GM23338 (cell line): ENCODE measurements around the gene LMOD3. TPM values are rescaled to one million over a fixed set of nuclear protein-coding genes. Genes with fewer than 3 reads are reported as not detected.

Experiments used
- ATAC-seq: fragments of 200-7000 bp; cut with Tn5 transposase; 3 replicates; pipeline ENCODE4 v1.9.1; 2020
- DNase-seq: peaks from one replicate; pipeline ENCODE4 v3.0.0-alpha.2; 2015; ENCODE audit warnings: low spot score
- H2AFZ ChIP-seq: fragments of 200-600 bp; sonication (generic); 2 replicates; pipeline ENCODE4 v1.8.0; 2016; ENCODE audit warnings: antibody characterized with exemption, mild to moderate bottlenecking, moderate library complexity
- H3F3A ChIP-seq: fragments of 200-600 bp; sonication (generic); replicated peaks from 2 replicates; pipeline ENCODE4 v1.8.0; 2017; ENCODE audit warnings: antibody characterized with exemption, mixed run types, low read depth
- H3K27ac ChIP-seq: fragments of 200-600 bp; sonication (generic); 2 replicates; pipeline ENCODE4 v1.6.1; 2016; ENCODE audit warnings: low read depth
- H3K27me3 ChIP-seq: fragments of 200-600 bp; sonication (generic); 2 replicates; pipeline ENCODE4 v1.8.0; 2016; ENCODE audit warnings: mild to moderate bottlenecking, mixed run types, moderate library complexity; ENCODE audit not compliant: insufficient read depth
- H3K36me3 ChIP-seq: fragments of 200-600 bp; sonication (generic); 2 replicates; pipeline ENCODE4 v1.8.0; 2016; ENCODE audit warnings: mild to moderate bottlenecking; ENCODE audit not compliant: insufficient read depth
- H3K4me1 ChIP-seq: fragments of 200-600 bp; sonication (generic); 2 replicates; pipeline ENCODE4 v1.8.0; 2016; ENCODE audit warnings: mild to moderate bottlenecking, moderate library complexity; ENCODE audit not compliant: insufficient read depth
- H3K4me2 ChIP-seq: fragments of 200-600 bp; sonication (generic); 2 replicates; pipeline ENCODE4 v1.7.1; 2017; ENCODE audit warnings: mixed run types
- H3K4me3 ChIP-seq: fragments of 200-600 bp; sonication (generic); 2 replicates; pipeline ENCODE4 v1.6.1; 2016; ENCODE audit warnings: mixed run types
- H3K79me2 ChIP-seq: fragments of 200-600 bp; sonication (generic); replicated peaks from 2 replicates; pipeline ENCODE4 v1.8.0; 2017; ENCODE audit warnings: mild to moderate bottlenecking; ENCODE audit not compliant: insufficient read depth
- H3K9me2 ChIP-seq: fragments of 200-600 bp; sonication (generic); 2 replicates; pipeline ENCODE4 v1.8.0; 2017; ENCODE audit not compliant: insufficient read depth
- H4K20me1 ChIP-seq: fragments of 200-600 bp; sonication (generic); replicated peaks from 2 replicates; pipeline ENCODE4 v1.8.0; 2017; ENCODE audit warnings: mild to moderate bottlenecking; ENCODE audit not compliant: insufficient read depth
- H3K27ac Mint-ChIP-seq: 2 replicates; pipeline ENCODE4 v1.8.0; 2020; ENCODE audit warnings: inconsistent platforms, mild to moderate bottlenecking, moderate library complexity, mixed read lengths
- H3K27me3 Mint-ChIP-seq: 3 replicates; pipeline ENCODE4 v1.8.0; 2022; ENCODE audit warnings: low read depth, mild to moderate bottlenecking, moderate library complexity, mixed read lengths, inconsistent platforms; ENCODE audit not compliant: insufficient read depth, poor library complexity
- H3K36me3 Mint-ChIP-seq: 3 replicates; pipeline ENCODE4 v1.8.0; 2021; ENCODE audit warnings: low read depth, mild to moderate bottlenecking, inconsistent platforms, moderate library complexity, mixed read lengths
- H3K4me1 Mint-ChIP-seq: 3 replicates; pipeline ENCODE4 v1.8.0; 2020; ENCODE audit warnings: mild to moderate bottlenecking, inconsistent platforms, mixed read lengths
- H3K4me3 Mint-ChIP-seq: 3 replicates; pipeline ENCODE4 v1.8.0; 2021; ENCODE audit warnings: moderate library complexity, mild to moderate bottlenecking, inconsistent platforms, mixed read lengths
- H3K9me3 Mint-ChIP-seq: 3 replicates; pipeline ENCODE4 v1.8.0; 2020; ENCODE audit warnings: moderate library complexity, mild to moderate bottlenecking, inconsistent platforms, mixed read lengths
- CTCF ChIP-seq, 2 experiments: fragments of 200-600 bp in 1 of 2; sonication (generic) in 1 of 2; conservative IDR thresholded peaks; 2 replicates each; pipeline versions ENCODE4 v1.5.1 to v1.6.1; 2016 to 2017; ENCODE audit warnings: antibody characterized with exemption in 2 of 2, low read depth in 2 of 2, mild to moderate bottlenecking in 2 of 2, moderate library complexity in 1 of 2
- ETS1 ChIP-seq: IDR thresholded peaks from 2 replicates; pipeline ENCODE4 v1.6.1; 2016; ENCODE audit warnings: antibody characterized with exemption
- EZH2phosphoT487 ChIP-seq: fragments of 200-600 bp; sonication (generic); IDR thresholded peaks from one replicate; pipeline ENCODE4 v1.8.1; 2018; ENCODE audit warnings: antibody characterized with exemption; ENCODE audit not compliant: unreplicated experiment
- NANOG ChIP-seq: IDR thresholded peaks from 2 replicates; pipeline ENCODE4 v1.6.1; 2016; ENCODE audit warnings: antibody characterized with exemption, borderline replicate concordance
- POLR2AphosphoS5 ChIP-seq: IDR thresholded peaks from 2 replicates; pipeline ENCODE4 v1.6.1; 2016; ENCODE audit warnings: antibody characterized with exemption, low read depth
- REST ChIP-seq: IDR thresholded peaks from one replicate; pipeline ENCODE4 v1.6.1; 2018; ENCODE audit warnings: antibody characterized with exemption; ENCODE audit not compliant: unreplicated experiment
- STAT1 ChIP-seq: IDR thresholded peaks from one replicate; pipeline ENCODE4 v1.6.1; 2016; ENCODE audit warnings: antibody characterized with exemption; ENCODE audit not compliant: unreplicated experiment
- ZNF114 ChIP-seq: fragments of 250-450 bp; sonication (Bioruptor Pico); IDR thresholded peaks from 2 replicates; pipeline ENCODE4 v1.5.0; 2020; ENCODE audit warnings: mild to moderate bottlenecking, moderate library complexity
- ZNF331 ChIP-seq: fragments of 250-450 bp; sonication (Bioruptor Pico); IDR thresholded peaks from 2 replicates; pipeline ENCODE4 v1.5.0; 2020; ENCODE audit warnings: low read depth, mild to moderate bottlenecking, moderate library complexity
- polyA plus RNA-seq: library from polyadenylated mRNA; unstranded; fragments of >200 nt; fragmentation: Nextera tagmentation; extraction: Ambion mirVana; gene quantifications from 2 replicates; pipeline ENCODE4 v1.2.1, GENCODE V29; 2016
- total RNA-seq: library from RNA; depleted of rRNA; stranded (reverse); fragments of >200 nt; shearing (Covaris generic); gene quantifications from 2 replicates; pipeline ENCODE4 v1.2.3, GENCODE V29; 2014

LMOD3 gene
- total and polyA plus RNA-seq, 2 experiments from 2014 or later: 0.06 TPM; not detected in 1

- Histone ChIP-seq H3K9me2 (no peaks in the 10 kb centered on the region), H4K20me1 (no peaks in the 10 kb centered on the region), H3K36me3 (no peaks in the 10 kb centered on the region), H3K27me3 (no peaks in the 10 kb centered on the region), H3K27ac (no peak overlapping the region), H3K4me2 (peak overlapping the region; percentile 84), H2AFZ (peak overlapping the region; percentile 95), H3K79me2 (0 out of 2 replicates have a peak, but pooled peaks cover 13% of the 10 kb centered on the region), H3K4me1 (peaks cover 44% of the 10 kb centered on the region), H3F3A (no peaks in the 10 kb centered on the region), H3K4me3 (peak overlapping the region; percentile 81)
- Mint-ChIP-seq H3K27ac (no peak overlapping the region), H3K4me3 (peak overlapping the region; percentile 95), H3K4me1 (peaks cover 53% of the 10 kb centered on the region), H3K9me3 (no peaks in the 10 kb centered on the region), H3K27me3 (no peaks in the 10 kb centered on the region), H3K36me3 (no peaks in the 10 kb centered on the region; the same call in 2 of the 3 replicates)
- ATAC-seq (peak; percentile 50), DNase-seq (no peak)
- TF ChIP-seq ETS1: no peak
- TF ChIP-seq ZNF114 (CRISPR knock-in tag): no peak
- TF ChIP-seq NANOG: no peak
Observed at GRCh38 chr3:69085168-69085832, 37.1 kb downstream of the LMOD3 start.

GRCh38 chr3:69084326-69085167, 37.8 kb downstream of the LMOD3 start, which contains the start of gene ARL6IP5:
ARL6IP5 (plus strand) TSS chr3:69084937; CDS start chr3:69085048, 111 bp downstream.
- no peak within 1 kb of the TSS for H3K27ac ChIP-seq

GRCh38 chr3:69082805-69083204, 39.6 kb downstream of the LMOD3 start:
- Histone ChIP-seq H3F3A (no peaks in the 10 kb centered on the region), H2AFZ (no peak overlapping the region), H3K27me3 (no peaks in the 10 kb centered on the region), H4K20me1 (no peaks in the 10 kb centered on the region), H3K36me3 (no peaks in the 10 kb centered on the region), H3K9me2 (no peaks in the 10 kb centered on the region), H3K4me1 (peaks cover 37% of the 10 kb centered on the region), H3K4me2 (no peak overlapping the region), H3K4me3 (no peak overlapping the region), H3K27ac (no peak overlapping the region), H3K79me2 (peaks cover 24% of the 10 kb centered on the region)
- Mint-ChIP-seq H3K9me3 (no peaks in the 10 kb centered on the region), H3K4me3 (no peak overlapping the region), H3K27ac (no peak overlapping the region), H3K36me3 (peaks cover under 1% of the 10 kb centered on the region; the same call in 1 of the 3 replicates), H3K4me1 (peaks cover 44% of the 10 kb centered on the region), H3K27me3 (no peaks in the 10 kb centered on the region)
- DNase-seq (no peak), ATAC-seq (no peak)
- TF ChIP-seq REST (no peak), EZH2phosphoT487 (no peak), ZNF331 (no peak), CTCF (conservative IDR thresholded peaks at IDR 0.05; ENCODE audit: low read depth in 2 of 2) (no peak), POLR2AphosphoS5 (no peak), STAT1 (no peak)

More at GRCh38 chr3:69084326-69085167, 37.8 kb downstream of the LMOD3 start, which contains the start of gene ARL6IP5:
- Mint-ChIP-seq H3K36me3 (no peaks in the 10 kb centered on the region; the same call in 2 of the 3 replicates), H3K4me3 (peak within 1 kb of the TSS; percentile 95), H3K9me3 (no peaks in the 10 kb centered on the region), H3K4me1 (peaks cover 47% of the 10 kb centered on the region), H3K27ac (no peak within 1 kb of the TSS; the same call in 1 of the 2 replicates), H3K27me3 (no peaks in the 10 kb centered on the region)
- Histone ChIP-seq H3K79me2 (peaks cover 13% of the 10 kb centered on the region), H3K4me2 (peak within 1 kb of the TSS; percentile 84), H3K36me3 (no peaks in the 10 kb centered on the region), H3K9me2 (no peaks in the 10 kb centered on the region), H3F3A (no peaks in the 10 kb centered on the region), H3K4me3 (peak within 1 kb of the TSS; percentile 81), H3K27me3 (no peaks in the 10 kb centered on the region), H4K20me1 (no peaks in the 10 kb centered on the region), H3K4me1 (peaks cover 37% of the 10 kb centered on the region), H2AFZ (peak within 1 kb of the TSS; percentile 95)
- peak; percentile 95 for DNase-seq
- no peak for TF ChIP-seq STAT1
- peak; percentile 44; the same call in 1 of the 2 replicates for TF ChIP-seq POLR2AphosphoS5
- peak; percentile 80 for ATAC-seq
